HG03354 (cell line): Measurements from ENCODE around the gene KRTAP10-1.

Experiments
- ATAC-seq: cut with Tn5 transposase; IDR thresholded peaks from one replicate; pipeline ENCODE4 v1.9.1; 2021; ENCODE audit warnings: mild to moderate bottlenecking; ENCODE audit not compliant: unreplicated experiment, poor library complexity, severe bottlenecking

KRTAP10-1 gene

GRCh38 chr21:44530903-44531605 is 8.9 kb downstream of the KRTAP10-1 start:
- ATAC-seq, result no peak

- ATAC-seq, result no peak
These were observed 9.6 kb downstream of the KRTAP10-1 start for GRCh38 chr21:44530221-44530902.

- no peak for ATAC-seq
These were observed 10.4 kb downstream of the KRTAP10-1 start for GRCh38 chr21:44529503-44530125.

- ATAC-seq, result no peak
These were observed 11.0 kb downstream of the KRTAP10-1 start for GRCh38 chr21:44529011-44529421.

GRCh38 chr21:44528634-44528995 is 11.4 kb downstream of the KRTAP10-1 start:
- ATAC-seq, result no peak

GRCh38 chr21:44527983-44528633 is 11.9 kb downstream of the KRTAP10-1 start:
- ATAC-seq, result no peak

- no peak for ATAC-seq
These were observed 12.6 kb downstream of the KRTAP10-1 start for GRCh38 chr21:44527156-44527982.

- ATAC-seq, result no peak
These were observed 13.6 kb downstream of the KRTAP10-1 start for GRCh38 chr21:44526096-44526997.

- no peak for ATAC-seq
These were observed 14.5 kb downstream of the KRTAP10-1 start for GRCh38 chr21:44525391-44526095.

GRCh38 chr21:44524414-44525371 is 15.3 kb downstream of the KRTAP10-1 start:
- ATAC-seq, result no peak

GRCh38 chr21:44523567-44524413 is 16.2 kb downstream of the KRTAP10-1 start:
- ATAC-seq, result no peak

- ATAC-seq, result no peak
These were observed 17.2 kb downstream of the KRTAP10-1 start for GRCh38 chr21:44522753-44523204.

GRCh38 chr21:44521928-44522752 is 17.9 kb downstream of the KRTAP10-1 start:
- ATAC-seq, result no peak

- no peak for ATAC-seq
These were observed 18.6 kb downstream of the KRTAP10-1 start for GRCh38 chr21:44521301-44521927.
